ENCODE results near the gene HKDC1.

DNA sequence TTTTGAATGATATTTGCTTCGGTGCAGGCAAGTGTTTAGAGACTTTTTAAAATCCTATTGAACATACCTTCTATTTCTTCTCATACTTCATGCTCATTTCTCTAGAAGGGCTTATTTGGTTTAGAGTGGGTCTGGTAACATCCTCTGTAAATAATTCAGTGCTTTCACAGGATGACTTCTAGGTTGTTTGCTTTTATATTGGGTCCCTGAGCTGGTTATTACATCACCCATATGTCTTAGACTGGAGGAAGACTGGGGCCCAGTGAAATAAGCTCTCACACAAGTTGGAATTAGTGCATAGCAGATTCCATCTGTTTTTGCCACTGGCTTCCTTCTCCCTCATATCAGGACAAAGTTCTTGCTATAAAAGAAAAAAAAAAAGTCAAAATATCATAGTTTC is 33.6 kb upstream of the HKDC1 start:
- no peak for TF ChIP-seq POLR2A (IDR thresholded peaks at IDR 0.05)
- TF ChIP-seq CTCF (IDR thresholded peaks at IDR 0.05): no peak

All from heart left ventricle (tissue), 13 donors.